SK-N-SH (cell line): ENCODE data around the gene SLC25A25. TPM values are rescaled to one million over a fixed set of nuclear protein-coding genes. Genes with fewer than 3 reads are reported as not detected.
"Not testable (repeated sequence)": the region's sequence is repeated elsewhere in the genome, so short reads cannot be mapped to it uniquely, and the experiment has no call there.

ENCODE experiments used
- CTCF ChIA-PET: fragments of 300-600, 350-600 bp; formaldehyde crosslinking; extraction: SDS; loops from one replicate; lab custom pipeline; 2021; lab: Yijun Ruan, JAX
- POLR2A ChIA-PET: fragments of 350-600 bp; sonication (Branson Sonifier 250); formaldehyde crosslinking; extraction: SDS; loops from one replicate; lab custom pipeline; 2020; ENCODE audit warnings: antibody characterized with exemption, inconsistent platforms; lab: Yijun Ruan, JAX
- DNase-seq: peaks from one replicate; pipeline ENCODE4 v3.0.0; 2012
- H2AFZ ChIP-seq: fragments of 200-600 bp; sonication (generic); 2 replicates; pipeline ENCODE4 v1.8.1; 2016; ENCODE audit warnings: antibody characterized with exemption, mild to moderate bottlenecking, low read depth
- H3F3A ChIP-seq: fragments of 200-600 bp; sonication (generic); replicated peaks from 2 replicates; pipeline ENCODE3; 2016; ENCODE audit warnings: antibody characterized with exemption, mild to moderate bottlenecking; ENCODE audit not compliant: insufficient read depth
- H3K27ac ChIP-seq, 2 experiments: fragments of 200-500 bp in 1 of 2; fragments of 200-600 bp in 1 of 2; sonication (Bioruptor generic) in 1 of 2; sonication (generic), shearing (Covaris generic) in 1 of 2; 2 replicates each; pipeline versions ENCODE4 v1.5.1 to v1.6.1; 2014 to 2016; ENCODE audit warnings: low read depth in 2 of 2, inconsistent platforms in 1 of 2, low read length in 1 of 2, mild to moderate bottlenecking in 1 of 2, mixed read lengths in 1 of 2
- H3K27me3 ChIP-seq: fragments of 200-600 bp; sonication (generic), shearing (Covaris generic); 2 replicates; pipeline ENCODE4 v1.6.1; 2016; ENCODE audit warnings: mixed run types; ENCODE audit not compliant: insufficient read depth
- H3K36me3 ChIP-seq, 2 experiments: fragments of 200-500 bp in 1 of 2; fragments of 200-600 bp in 1 of 2; sonication (Bioruptor generic) in 1 of 2; sonication (generic) in 1 of 2; replicated peaks in 1 of 2; 2 replicates each; pipeline versions ENCODE3 to v1.5.1; 2014 to 2016; ENCODE audit warnings: low read length in 1 of 2, mild to moderate bottlenecking in 1 of 2; ENCODE audit not compliant: insufficient read depth in 2 of 2, control insufficient read depth in 1 of 2
- H3K4me1 ChIP-seq, 2 experiments: fragments of 200-500 bp in 1 of 2; fragments of 200-600 bp in 1 of 2; sonication (Bioruptor generic) in 1 of 2; sonication (generic), shearing (Covaris generic) in 1 of 2; 2 replicates each; pipeline versions ENCODE4 v1.5.1 to v1.6.1; 2014 to 2016; ENCODE audit warnings: low read depth in 1 of 2, low read length in 1 of 2, mixed run types in 1 of 2; ENCODE audit not compliant: insufficient read depth in 2 of 2, control insufficient read depth in 1 of 2
- H3K4me2 ChIP-seq: fragments of 200-600 bp; sonication (generic), shearing (Covaris generic); 2 replicates; pipeline ENCODE4 v1.6.1; 2017; ENCODE audit warnings: mixed run types
- H3K4me3 ChIP-seq, 2 experiments: fragments of 200-500 bp in 1 of 2; fragments of 200-600 bp in 1 of 2; sonication (Bioruptor generic) in 1 of 2; sonication (generic), shearing (Covaris generic) in 1 of 2; 2 replicates each; pipeline versions ENCODE4 v1.5.1 to v1.8.1; 2014 to 2016; ENCODE audit warnings: low read depth in 2 of 2, inconsistent platforms in 1 of 2, low read length in 1 of 2, mild to moderate bottlenecking in 1 of 2, mixed read lengths in 1 of 2, moderate library complexity in 1 of 2
- H3K79me2 ChIP-seq: fragments of 200-600 bp; sonication (generic); 2 replicates; pipeline ENCODE4 v1.8.1; 2017; ENCODE audit warnings: mild to moderate bottlenecking; ENCODE audit not compliant: insufficient read depth
- H3K9ac ChIP-seq: fragments of 200-600 bp; sonication (generic); 2 replicates; pipeline ENCODE4 v1.6.1; 2017; ENCODE audit warnings: mixed run types
- H3K9me2 ChIP-seq: fragments of 200-600 bp; sonication (generic); 2 replicates; pipeline ENCODE4 v1.6.1; 2017; ENCODE audit warnings: mixed run types
- H3K9me3 ChIP-seq: fragments of 200-600 bp; sonication (generic); 2 replicates; pipeline ENCODE4 v1.6.1; 2017; ENCODE audit warnings: mixed run types, mild to moderate bottlenecking, moderate library complexity
- H4K20me1 ChIP-seq: fragments of 200-600 bp; sonication (generic); 2 replicates; pipeline ENCODE4 v1.6.1; 2017; ENCODE audit warnings: mild to moderate bottlenecking, mixed run types; ENCODE audit not compliant: insufficient read depth
- EP300 ChIP-seq, 2 experiments: IDR thresholded peaks; 2 replicates each; pipeline versions ENCODE4 v1.4.0 to v1.6.1; 2012; ENCODE audit warnings: borderline replicate concordance in 1 of 2, low read depth in 1 of 2, low read length in 1 of 2
- EZH2phosphoT487 ChIP-seq: fragments of 200-600 bp; sonication (generic); IDR thresholded peaks from 2 replicates; pipeline ENCODE4 v1.6.1; 2017; ENCODE audit warnings: low read depth, mixed run types, mild to moderate bottlenecking, antibody characterized with exemption, moderate library complexity, borderline replicate concordance
- GATA2 ChIP-seq: sonication (generic); formaldehyde crosslinking; IDR thresholded peaks from 2 replicates; pipeline ENCODE4 v1.5.0; 2020; ENCODE audit warnings: mild to moderate bottlenecking, missing genetic modification reagents
- POLR2AphosphoS5 ChIP-seq: IDR thresholded peaks from 2 replicates; pipeline ENCODE4 v1.6.1; 2012; ENCODE audit warnings: low read depth, low read length
- RCOR1 ChIP-seq: fragments of 150-350 bp; IDR thresholded peaks from 2 replicates; pipeline ENCODE4 v1.6.1; 2017; ENCODE audit warnings: antibody characterized with exemption, low read length
- RXRA ChIP-seq: IDR thresholded peaks from 2 replicates; pipeline ENCODE4 v1.4.0; 2012; ENCODE audit warnings: low read depth, mild to moderate bottlenecking, borderline replicate concordance
- SMC3 ChIP-seq: IDR thresholded peaks from 2 replicates; pipeline ENCODE4 v1.6.1; 2012; ENCODE audit warnings: low read depth, low read length, improper control_type of control experiment
- WGBS: methylation state at CpG from one replicate; pipeline ENCODE4 v1.1.6; 2017; ENCODE audit warnings: low lambda C conversion rate; 5-methylcytosine and 5-hydroxymethylcytosine counted together
- polyA plus RNA-seq, 3 experiments: library from polyadenylated mRNA; depleted of rRNA; stranded (reverse); fragments of >200 nt; gene quantifications; 2 replicates each; pipeline ENCODE4 v1.2.3, GENCODE V29; 2012
- TF ChIP-seq, protein P1 (sequence below): IDR thresholded peaks from 2 replicates; pipeline ENCODE4 v1.6.1; 2012; ENCODE audit warnings: mild to moderate bottlenecking, low read depth, low read length, moderate library complexity
- TF ChIP-seq, protein P2 (sequence below): fragments of 150-350 bp; IDR thresholded peaks from 2 replicates; pipeline ENCODE4 v1.6.1; 2016; ENCODE audit warnings: mild to moderate bottlenecking, low read depth, low read length

SLC25A25 gene
- polyA plus RNA-seq, 1 of the 3 experiments (the other 2 are of a cell fraction) = 12.1 TPM

DNA sequence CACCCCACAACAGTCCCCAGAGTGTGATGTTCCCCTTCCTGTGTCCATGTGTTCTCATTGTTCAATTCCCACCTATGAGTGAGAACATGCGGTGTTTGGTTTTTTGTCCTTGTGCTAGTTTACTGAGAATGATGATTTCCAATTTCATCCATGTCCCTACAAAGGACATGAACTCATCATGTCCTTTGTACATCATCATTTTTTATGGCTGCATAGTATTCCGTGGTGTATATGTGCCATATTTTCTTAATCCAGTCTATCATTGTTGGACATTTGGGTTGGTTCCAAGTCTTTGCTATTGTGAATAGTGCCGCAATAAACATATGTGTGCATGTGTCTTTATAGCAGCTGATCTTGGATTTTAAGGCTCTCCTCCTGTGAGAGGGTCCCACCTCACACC, 27.2 kb upstream of the SLC25A25 start:
- 74% methylated on average over 3 of the region's 3 CpGs for WGBS
- H3K4me1 ChIP-seq, H3K9me2 ChIP-seq, H3K27me3 ChIP-seq, H3K79me2 ChIP-seq, H3F3A ChIP-seq, H3K4me3 ChIP-seq, H3K9ac ChIP-seq, H3K36me3 ChIP-seq, H3K4me2 ChIP-seq, H4K20me1 ChIP-seq, H3K27ac ChIP-seq, POLR2A ChIA-PET, DNase-seq, H2AFZ ChIP-seq, H3K9me3 ChIP-seq: not testable (repeated sequence)
- CTCF ChIA-PET = interaction anchor here (12.7 kb wide), 1 partner anchor 99 kb away, joined by 219 read pairs; the partner anchor contains the start of gene DPM2

DNA sequence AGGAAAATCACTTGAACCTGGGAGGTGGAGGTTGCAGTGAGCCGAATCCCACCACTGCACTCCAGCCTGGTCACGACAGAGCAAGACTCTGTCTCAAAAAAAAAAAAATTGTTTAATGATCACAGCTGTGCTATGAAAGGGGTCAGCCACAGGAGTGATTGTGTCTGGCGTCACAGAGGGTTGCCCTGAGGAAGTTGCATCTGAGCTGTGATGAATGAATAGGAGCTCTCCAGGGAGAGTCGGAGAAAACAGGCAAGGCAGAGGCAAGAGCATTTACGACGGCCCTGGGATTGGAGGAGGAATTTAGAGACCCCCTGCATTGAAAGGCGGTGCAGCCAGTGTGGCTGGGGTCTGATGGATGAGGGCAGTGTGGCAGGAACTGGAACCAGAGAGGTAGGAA, 26.0 kb upstream of the SLC25A25 start:
- Histone ChIP-seq H3K9me3 (no peaks in the 10 kb centered on the region), H3F3A (peaks cover 7% of the 10 kb centered on the region), H4K20me1 (no peaks in the 10 kb centered on the region), H3K79me2 (no peaks in the 10 kb centered on the region)
- ChIA-PET POLR2A (no interaction called here), CTCF (interaction anchor here (1.3 to 1.7 kb wide), 2 partner anchors 98 to 100 kb away, joined by 3 to 11 read pairs; no protein-coding TSS in a partner anchor)
- no peak for TF ChIP-seq EP300 (IDR thresholded peaks at IDR 0.05; ENCODE audit: borderline replicate concordance in 1 of 2, low read depth in 1 of 2, low read length in 1 of 2)
- TF ChIP-seq GATA2 (CRISPR knock-in tag) = no peak
- TF ChIP-seq, protein P1, sequence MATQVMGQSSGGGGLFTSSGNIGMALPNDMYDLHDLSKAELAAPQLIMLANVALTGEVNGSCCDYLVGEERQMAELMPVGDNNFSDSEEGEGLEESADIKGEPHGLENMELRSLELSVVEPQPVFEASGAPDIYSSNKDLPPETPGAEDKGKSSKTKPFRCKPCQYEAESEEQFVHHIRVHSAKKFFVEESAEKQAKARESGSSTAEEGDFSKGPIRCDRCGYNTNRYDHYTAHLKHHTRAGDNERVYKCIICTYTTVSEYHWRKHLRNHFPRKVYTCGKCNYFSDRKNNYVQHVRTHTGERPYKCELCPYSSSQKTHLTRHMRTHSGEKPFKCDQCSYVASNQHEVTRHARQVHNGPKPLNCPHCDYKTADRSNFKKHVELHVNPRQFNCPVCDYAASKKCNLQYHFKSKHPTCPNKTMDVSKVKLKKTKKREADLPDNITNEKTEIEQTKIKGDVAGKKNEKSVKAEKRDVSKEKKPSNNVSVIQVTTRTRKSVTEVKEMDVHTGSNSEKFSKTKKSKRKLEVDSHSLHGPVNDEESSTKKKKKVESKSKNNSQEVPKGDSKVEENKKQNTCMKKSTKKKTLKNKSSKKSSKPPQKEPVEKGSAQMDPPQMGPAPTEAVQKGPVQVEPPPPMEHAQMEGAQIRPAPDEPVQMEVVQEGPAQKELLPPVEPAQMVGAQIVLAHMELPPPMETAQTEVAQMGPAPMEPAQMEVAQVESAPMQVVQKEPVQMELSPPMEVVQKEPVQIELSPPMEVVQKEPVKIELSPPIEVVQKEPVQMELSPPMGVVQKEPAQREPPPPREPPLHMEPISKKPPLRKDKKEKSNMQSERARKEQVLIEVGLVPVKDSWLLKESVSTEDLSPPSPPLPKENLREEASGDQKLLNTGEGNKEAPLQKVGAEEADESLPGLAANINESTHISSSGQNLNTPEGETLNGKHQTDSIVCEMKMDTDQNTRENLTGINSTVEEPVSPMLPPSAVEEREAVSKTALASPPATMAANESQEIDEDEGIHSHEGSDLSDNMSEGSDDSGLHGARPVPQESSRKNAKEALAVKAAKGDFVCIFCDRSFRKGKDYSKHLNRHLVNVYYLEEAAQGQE = no peak
- TF ChIP-seq RCOR1 = no peak
- TF ChIP-seq, protein P2, sequence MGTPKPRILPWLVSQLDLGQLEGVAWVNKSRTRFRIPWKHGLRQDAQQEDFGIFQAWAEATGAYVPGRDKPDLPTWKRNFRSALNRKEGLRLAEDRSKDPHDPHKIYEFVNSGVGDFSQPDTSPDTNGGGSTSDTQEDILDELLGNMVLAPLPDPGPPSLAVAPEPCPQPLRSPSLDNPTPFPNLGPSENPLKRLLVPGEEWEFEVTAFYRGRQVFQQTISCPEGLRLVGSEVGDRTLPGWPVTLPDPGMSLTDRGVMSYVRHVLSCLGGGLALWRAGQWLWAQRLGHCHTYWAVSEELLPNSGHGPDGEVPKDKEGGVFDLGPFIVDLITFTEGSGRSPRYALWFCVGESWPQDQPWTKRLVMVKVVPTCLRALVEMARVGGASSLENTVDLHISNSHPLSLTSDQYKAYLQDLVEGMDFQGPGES = no peak
- no peak for TF ChIP-seq POLR2AphosphoS5
- no peak for TF ChIP-seq EZH2phosphoT487
- TF ChIP-seq RXRA = no peak
- no peak for TF ChIP-seq SMC3
- TF ChIP-seq, all 33 proteins: peak for 0
- no peak overlapping the region for H3K4me2 ChIP-seq
- no peak for DNase-seq
- no peak overlapping the region for H2AFZ ChIP-seq
- H3K4me3 ChIP-seq = no peak overlapping the region
- H3K9ac ChIP-seq = no peak overlapping the region
- no peaks in the 10 kb centered on the region for H3K27me3 ChIP-seq
- peaks cover 0 to 16% of the 10 kb centered on the region in 2 experiments; a peak in 2 of 4 replicates for H3K4me1 ChIP-seq
- H3K9me2 ChIP-seq = no peaks in the 10 kb centered on the region
- WGBS = 84% methylated on average over 7 of the region's 7 CpGs
- no peaks in the 10 kb centered on the region for H3K36me3 ChIP-seq
- H3K27ac ChIP-seq = no peak overlapping the region
